Measurements from ENCODE around the gene LMO1.

The LMO1 gene

GRCh38 chr11:8266246-8267241 lies 2.9 kb upstream of the LMO1 start:
- DNase-seq (ENCODE audit: low read depth in 3 of 3, low spot score in 1 of 3), result no peak

- no peak for DNase-seq (ENCODE audit: low read depth in 3 of 3, low spot score in 1 of 3)
Measured at GRCh38 chr11:8265681-8266241, 2.1 kb upstream of the LMO1 start.

GRCh38 chr11:8263109-8263768 lies 439 bp downstream of the LMO1 start:
- DNase-seq (ENCODE audit: low read depth in 3 of 3, low spot score in 1 of 3), result no peak

DNA sequence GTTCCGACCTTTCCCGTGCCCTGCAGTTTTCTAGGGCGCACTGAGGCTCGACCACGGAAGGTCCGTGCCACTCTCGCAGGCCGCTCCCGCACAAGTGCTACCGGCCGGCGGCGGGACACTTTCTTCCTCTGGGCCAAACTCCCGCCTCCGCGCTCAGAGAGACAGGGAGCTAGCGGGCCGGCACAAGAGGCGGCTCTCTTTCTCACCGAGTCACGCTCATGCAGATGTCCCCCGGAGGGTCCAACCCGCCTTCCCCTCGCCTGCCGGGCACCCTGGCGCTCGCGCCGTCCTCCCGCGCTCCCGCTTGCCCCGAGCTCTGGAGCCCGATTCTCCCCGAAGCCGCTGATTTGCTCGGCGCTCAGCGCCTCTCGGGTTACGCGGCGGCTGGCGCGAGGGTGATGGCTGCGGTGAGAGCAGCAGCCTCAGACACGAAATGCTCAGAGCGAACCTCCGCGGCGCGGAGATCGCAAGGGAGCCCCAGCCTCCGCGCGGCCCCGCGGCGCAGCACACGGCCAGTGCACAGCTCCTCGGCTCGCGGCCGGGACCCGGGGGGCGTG lies 1.0 kb downstream of the LMO1 start:
- DNase-seq (ENCODE audit: low read depth in 3 of 3, low spot score in 1 of 3), result no peak

GRCh38 chr11:8261921-8262551 lies 1.6 kb downstream of the LMO1 start:
- DNase-seq (ENCODE audit: low read depth in 3 of 3, low spot score in 1 of 3), result no peak

DNA sequence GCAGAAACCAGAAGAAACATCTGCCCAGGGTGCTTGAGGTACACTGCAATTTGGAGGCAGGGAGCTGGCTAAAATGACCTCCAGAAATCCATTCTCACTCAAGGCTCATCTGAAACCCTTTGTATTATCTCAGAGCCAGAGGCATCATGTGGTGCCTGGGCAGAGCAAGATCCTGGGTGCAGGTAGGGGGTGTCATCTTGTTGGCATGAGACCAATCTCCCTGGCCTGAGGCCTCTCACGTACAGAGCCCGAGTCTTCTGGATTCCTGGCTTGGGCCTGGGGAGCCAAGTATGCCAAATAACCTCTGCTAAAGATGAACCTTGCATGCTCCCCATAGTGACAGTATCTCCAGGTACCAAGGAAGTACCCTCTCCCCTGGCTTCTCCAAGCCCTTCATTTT lies 2.4 kb downstream of the LMO1 start:
- no peak for DNase-seq (ENCODE audit: low read depth in 3 of 3, low spot score in 1 of 3)

DNA sequence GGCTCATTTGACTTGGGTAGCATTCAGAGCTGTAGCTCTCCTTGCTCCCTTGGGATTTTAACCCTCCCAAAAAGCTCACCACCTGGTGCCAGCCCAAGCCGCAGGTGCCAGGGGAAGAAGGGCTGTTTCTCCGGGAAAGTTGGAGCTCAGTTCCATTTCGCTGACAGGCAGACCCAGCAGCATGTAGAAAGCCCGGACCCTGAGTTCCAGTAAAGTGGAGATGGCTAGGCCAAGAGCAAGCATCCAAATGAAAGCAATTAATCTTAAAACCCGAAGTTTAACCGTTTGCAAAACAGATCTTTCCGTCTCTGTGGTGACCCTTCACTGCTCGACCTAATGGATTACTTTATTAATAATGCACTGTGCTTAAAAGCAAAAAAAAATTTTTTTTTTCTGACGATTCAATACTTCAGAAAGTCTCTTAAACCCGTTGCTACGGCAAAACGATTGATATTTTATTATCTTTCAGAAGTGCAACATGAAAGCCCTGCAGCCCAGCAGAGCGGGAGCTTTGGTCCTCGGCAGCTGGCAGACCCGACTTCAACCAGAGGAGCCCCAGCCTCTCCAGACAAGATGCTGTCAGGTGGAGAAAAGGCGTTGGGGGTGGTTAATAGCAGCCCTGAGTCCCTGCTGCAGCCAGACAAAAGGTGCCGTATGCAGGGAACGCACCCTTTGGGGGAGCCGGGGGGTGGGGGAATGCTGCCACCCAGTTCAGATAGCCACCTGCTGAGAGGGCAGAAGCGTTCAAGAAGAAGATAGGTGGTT lies 3.3 kb downstream of the LMO1 start:
- DNase-seq (ENCODE audit: low read depth in 3 of 3, low spot score in 1 of 3), result no peak

GRCh38 chr11:8259306-8259959 lies 4.2 kb downstream of the LMO1 start:
- DNase-seq (ENCODE audit: low read depth in 3 of 3, low spot score in 1 of 3), result no peak

- no peak for DNase-seq (ENCODE audit: low read depth in 3 of 3, low spot score in 1 of 3)
Measured at GRCh38 chr11:8258784-8259183, 4.9 kb downstream of the LMO1 start.

DNA sequence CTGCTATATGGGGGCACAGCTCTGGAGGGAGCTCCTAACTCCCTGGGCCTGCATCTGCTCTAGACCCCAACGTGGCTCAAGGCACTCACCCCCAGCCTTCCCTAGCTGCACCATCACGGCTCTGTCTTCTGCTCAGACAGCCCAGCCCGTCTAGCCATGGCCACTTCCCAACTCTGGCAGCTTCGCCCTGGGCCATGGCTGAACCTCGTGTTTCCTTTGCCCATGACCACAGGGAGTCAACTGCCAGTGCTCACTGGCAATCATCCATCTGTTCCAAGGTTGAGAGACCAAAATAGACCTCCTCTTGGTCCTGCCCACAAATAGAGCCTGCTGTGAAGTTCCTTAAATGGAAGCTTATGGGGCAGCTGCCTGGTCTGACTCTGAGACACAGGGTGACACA lies 5.4 kb downstream of the LMO1 start:
- no peak for DNase-seq (ENCODE audit: low read depth in 3 of 3, low spot score in 1 of 3)

DNA sequence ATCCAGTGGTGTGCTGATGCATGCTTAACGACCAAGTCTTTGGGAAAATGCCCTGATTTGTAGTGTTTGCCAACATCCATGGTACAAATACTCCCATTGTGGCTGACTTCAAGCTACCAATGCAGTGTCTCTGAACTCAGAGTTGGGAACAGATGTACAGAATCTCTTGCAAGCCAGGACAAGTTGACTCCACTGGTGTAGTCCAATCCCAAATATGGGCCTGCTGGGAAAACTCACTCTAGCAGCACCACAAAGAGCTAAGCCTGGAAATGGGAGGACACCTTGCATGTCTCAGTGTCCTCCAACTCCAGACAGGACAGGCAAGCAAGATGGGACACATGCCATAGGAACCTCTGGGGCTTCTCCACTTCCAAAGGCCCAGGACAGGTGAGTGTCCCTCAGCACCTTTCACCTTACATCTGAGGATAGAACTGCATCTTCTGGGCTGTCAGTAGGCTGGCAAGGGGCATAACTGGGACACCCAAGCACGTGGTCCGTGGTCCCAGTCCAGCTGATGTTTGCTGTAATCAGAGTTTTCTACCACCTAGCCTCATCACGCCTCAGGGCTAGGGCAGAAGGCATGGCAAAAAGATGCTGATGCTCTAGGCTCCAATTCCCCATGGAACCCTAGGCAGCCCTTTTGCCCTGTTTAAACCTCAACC lies 6.5 kb downstream of the LMO1 start:
- no peak for DNase-seq (ENCODE audit: low read depth in 3 of 3, low spot score in 1 of 3)

GRCh38 chr11:8256271-8257002 lies 7.2 kb downstream of the LMO1 start:
- no peak for DNase-seq (ENCODE audit: low read depth in 3 of 3, low spot score in 1 of 3)

- DNase-seq (ENCODE audit: low read depth in 3 of 3, low spot score in 1 of 3), result no peak
Measured at GRCh38 chr11:8253566-8253965, 10.1 kb downstream of the LMO1 start.

DNA sequence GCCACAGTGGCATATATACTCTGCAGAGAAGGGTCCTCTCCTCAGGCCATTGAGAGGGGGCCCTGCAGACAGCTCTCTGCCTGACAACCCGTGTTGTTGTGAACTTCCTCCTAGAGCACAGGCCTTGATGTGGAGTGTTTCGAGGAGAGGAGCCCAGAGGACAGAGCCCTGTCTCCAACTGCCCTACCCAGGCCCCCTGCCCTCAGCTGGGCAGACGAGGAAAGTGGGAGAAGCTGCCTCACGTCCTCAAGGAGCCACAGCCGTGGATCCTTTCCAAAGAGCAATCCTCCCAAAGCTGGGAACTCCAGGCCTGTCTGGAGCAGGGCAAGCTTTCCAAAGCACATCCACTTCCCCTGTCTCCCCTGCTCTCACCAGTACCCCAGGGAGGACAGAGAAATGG lies 10.7 kb downstream of the LMO1 start:
- DNase-seq (ENCODE audit: low read depth in 3 of 3, low spot score in 1 of 3), result no peak

GRCh38 chr11:8252388-8252787 lies 11.3 kb downstream of the LMO1 start:
- DNase-seq (ENCODE audit: low read depth in 3 of 3, low spot score in 1 of 3), result no peak

DNA sequence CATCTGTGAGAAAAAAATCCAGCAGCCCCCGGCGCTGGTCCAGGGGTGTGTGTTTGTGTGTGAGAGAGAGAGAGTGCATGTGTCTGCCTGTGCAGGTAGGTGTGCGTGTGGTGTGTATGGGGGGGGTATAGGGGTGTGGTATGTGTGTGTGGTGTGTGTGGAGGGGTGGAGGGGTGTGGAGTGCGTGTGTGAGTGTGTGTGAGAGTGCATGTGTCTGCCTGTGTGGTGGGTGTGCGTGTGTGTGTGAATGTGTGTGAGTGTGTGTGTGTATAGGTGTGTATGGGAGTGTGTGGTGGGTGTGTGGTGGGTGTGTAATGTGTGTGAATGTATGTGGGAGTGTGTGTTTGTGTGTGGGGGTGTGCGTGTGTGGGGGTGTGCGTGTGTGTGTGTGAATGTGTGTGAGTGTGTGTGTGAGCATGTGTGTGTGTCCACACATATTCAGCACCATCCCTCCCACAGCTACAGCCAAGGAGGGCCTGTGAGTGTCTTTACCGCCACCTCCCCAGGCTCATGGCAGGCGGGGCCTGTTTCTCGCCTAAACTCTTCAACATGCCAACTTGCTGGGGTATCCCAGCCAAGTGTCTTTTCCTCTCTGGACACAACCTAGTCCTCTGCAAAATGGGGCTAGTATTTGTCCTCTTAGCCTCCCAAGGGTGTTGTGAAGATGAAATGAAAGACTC lies 11.9 kb downstream of the LMO1 start:
- DNase-seq (ENCODE audit: low read depth in 3 of 3, low spot score in 1 of 3), result no peak

GRCh38 chr11:8250981-8251615 lies 12.6 kb downstream of the LMO1 start:
- no peak for DNase-seq (ENCODE audit: low read depth in 3 of 3, low spot score in 1 of 3)

- DNase-seq (ENCODE audit: low read depth in 3 of 3, low spot score in 1 of 3), result no peak
Measured at GRCh38 chr11:8250434-8250833, 13.2 kb downstream of the LMO1 start.

Measured in stimulated activated CD4-positive, alpha-beta T cell treated with anti-CD3 and anti-CD28 coated beads, TNF-alpha, amount 100 ng/mL, for 1 hour (primary cell).